ENCODE measurements around the gene COL11A2.

Gene COL11A2

GRCh38 chr6:33217681-33218080 is 25.4 kb upstream of the COL11A2 start:
- in situ Hi-C loops (cut with MboI; ENCODE audit: low pct_unique_long_range_greater_than_20kb, low sequenced_read_pairs, unreplicated experiment), result no loop called here
- DNase-seq (ENCODE audit: low spot score), result no peak
- no peak for TF ChIP-seq CTCF (IDR thresholded peaks at IDR 0.05; ENCODE audit: extremely low read depth, insufficient read depth, missing control alignments)

- TF ChIP-seq CTCF (IDR thresholded peaks at IDR 0.05; ENCODE audit: extremely low read depth, insufficient read depth, missing control alignments), result no peak
- DNase-seq (ENCODE audit: low spot score), result no peak
- in situ Hi-C loops (cut with MboI; ENCODE audit: low pct_unique_long_range_greater_than_20kb, low sequenced_read_pairs, unreplicated experiment), result no loop called here
Measured at GRCh38 chr6:33217246-33217645, 25.0 kb upstream of the COL11A2 start.

- in situ Hi-C loops (cut with MboI; ENCODE audit: low pct_unique_long_range_greater_than_20kb, low sequenced_read_pairs, unreplicated experiment), result no loop called here
- DNase-seq (ENCODE audit: low spot score), result no peak
- no peak for TF ChIP-seq CTCF (IDR thresholded peaks at IDR 0.05; ENCODE audit: extremely low read depth, insufficient read depth, missing control alignments)
Measured at GRCh38 chr6:33216117-33216649, 23.9 kb upstream of the COL11A2 start.

- no peak for DNase-seq (ENCODE audit: low spot score)
- TF ChIP-seq CTCF (IDR thresholded peaks at IDR 0.05; ENCODE audit: extremely low read depth, insufficient read depth, missing control alignments), result no peak
- in situ Hi-C loops (cut with MboI; ENCODE audit: low pct_unique_long_range_greater_than_20kb, low sequenced_read_pairs, unreplicated experiment), result no loop called here
Measured at GRCh38 chr6:33215271-33216116, 23.2 kb upstream of the COL11A2 start.

GRCh38 chr6:33213989-33214335 is 21.7 kb upstream of the COL11A2 start:
- in situ Hi-C loops (cut with MboI; ENCODE audit: low pct_unique_long_range_greater_than_20kb, low sequenced_read_pairs, unreplicated experiment), result no loop called here
- DNase-seq (ENCODE audit: low spot score), result peak; percentile 21
- no peak for TF ChIP-seq CTCF (IDR thresholded peaks at IDR 0.05; ENCODE audit: extremely low read depth, insufficient read depth, missing control alignments)

- TF ChIP-seq CTCF (IDR thresholded peaks at IDR 0.05; ENCODE audit: extremely low read depth, insufficient read depth, missing control alignments), result no peak
- in situ Hi-C loops (cut with MboI; ENCODE audit: low pct_unique_long_range_greater_than_20kb, low sequenced_read_pairs, unreplicated experiment), result no loop called here
- DNase-seq (ENCODE audit: low spot score), result peak; percentile 51
Measured at GRCh38 chr6:33213166-33213988, 21.1 kb upstream of the COL11A2 start.
